Large intestine (tissue), 3 donors: ENCODE results near the gene ARMS2. TPM values are rescaled to one million over a fixed set of nuclear protein-coding genes. Genes with fewer than 3 reads are reported as not detected.

Source experiments
- DNase-seq, 2 donors: peaks; one replicate each; pipeline versions ENCODE4 v3.0.0 to v3.0.0-alpha.2; 2013
- H3K27ac ChIP-seq: one replicate; pipeline ENCODE4 v1.5.1; 2013; ENCODE audit warnings: low read length
- H3K27me3 ChIP-seq: 2 replicates; pipeline ENCODE4 v1.6.1; 2013; ENCODE audit warnings: low read length; ENCODE audit not compliant: control insufficient read depth, insufficient read depth
- H3K36me3 ChIP-seq: 2 replicates; pipeline ENCODE4 v1.6.1; 2013; ENCODE audit warnings: low read length; ENCODE audit not compliant: control insufficient read depth, insufficient read depth
- H3K4me1 ChIP-seq: one replicate; pipeline ENCODE4 v1.6.1; 2013; ENCODE audit warnings: low read length; ENCODE audit not compliant: control insufficient read depth, insufficient read depth
- H3K4me3 ChIP-seq: one replicate; pipeline ENCODE4 v1.5.1; 2013; ENCODE audit warnings: low read length
- H3K9me3 ChIP-seq: one replicate; pipeline ENCODE4 v1.6.1; 2013; ENCODE audit warnings: mild to moderate bottlenecking, low read depth, low read length, moderate library complexity; ENCODE audit not compliant: control insufficient read depth
- WGBS: methylation state at CpG from one replicate; pipeline ENCODE4 v1.1.5; 2013; ENCODE audit warnings: low lambda C conversion rate; ENCODE audit not compliant: insufficient coverage; 5-methylcytosine and 5-hydroxymethylcytosine counted together
- polyA plus RNA-seq: library from polyadenylated mRNA; unstranded; fragments of 120-200 nt; gene quantifications from one replicate; pipeline ENCODE4 v1.2.1, GENCODE V29; 2013

The ARMS2 gene
- polyA plus RNA-seq, 1 donor, result 0.15 TPM

GRCh38 chr10:122503012-122503411 lies 48.6 kb downstream of the ARMS2 start:
- H3K4me3 ChIP-seq, result no peak overlapping the region
- H3K27me3 ChIP-seq, result no peaks in the 10 kb centered on the region
- H3K27ac ChIP-seq, result no peak overlapping the region
- no peaks in the 10 kb centered on the region for H3K9me3 ChIP-seq
- H3K36me3 ChIP-seq, result peaks cover 3% of the 10 kb centered on the region
- H3K4me1 ChIP-seq, result peaks cover 6% of the 10 kb centered on the region
- DNase-seq, result no peak
- WGBS, result no CpG with 5 or more reads among the region's 13 CpGs

GRCh38 chr10:122503886-122504609 lies 49.6 kb downstream of the ARMS2 start:
- Histone ChIP-seq H3K9me3 (no peaks in the 10 kb centered on the region), H3K27ac (no peak overlapping the region), H3K36me3 (peaks cover 4% of the 10 kb centered on the region), H3K4me3 (no peak overlapping the region), H3K4me1 (peaks cover 6% of the 10 kb centered on the region), H3K27me3 (no peaks in the 10 kb centered on the region)
- no CpG with 5 or more reads among the region's 17 CpGs for WGBS
- no peak for DNase-seq

- Histone ChIP-seq H3K9me3 (no peaks in the 10 kb centered on the region), H3K36me3 (peaks cover 5% of the 10 kb centered on the region), H3K27me3 (no peaks in the 10 kb centered on the region), H3K4me3 (no peak overlapping the region), H3K27ac (no peak overlapping the region), H3K4me1 (peaks cover 3% of the 10 kb centered on the region)
- peak; percentile 62 to 63 for DNase-seq
- no CpG with 5 or more reads among the region's 6 CpGs for WGBS
Observed at GRCh38 chr10:122504610-122504950, 50.1 kb downstream of the ARMS2 start.

- no peaks in the 10 kb centered on the region for H3K27me3 ChIP-seq
- H3K4me3 ChIP-seq, result no peak overlapping the region
- H3K9me3 ChIP-seq, result no peaks in the 10 kb centered on the region
- whole genome bisulfite sequencing, result 100% methylated on average over 1 of the region's 5 CpGs
- peaks cover 10% of the 10 kb centered on the region for H3K36me3 ChIP-seq
- H3K4me1 ChIP-seq, result no peaks in the 10 kb centered on the region
- H3K27ac ChIP-seq, result no peak overlapping the region
- no peak for DNase-seq
Observed at GRCh38 chr10:122505011-122505410, 50.6 kb downstream of the ARMS2 start.

- DNase-seq, result no peak
- no peaks in the 10 kb centered on the region for H3K27me3 ChIP-seq
- WGBS, result no CpG with 5 or more reads among the region's 15 CpGs
- H3K4me1 ChIP-seq, result no peaks in the 10 kb centered on the region
- peaks cover 15% of the 10 kb centered on the region for H3K36me3 ChIP-seq
- no peak overlapping the region for H3K27ac ChIP-seq
- H3K4me3 ChIP-seq, result no peak overlapping the region
- H3K9me3 ChIP-seq, result no peaks in the 10 kb centered on the region
Observed at GRCh38 chr10:122505885-122506645, 51.6 kb downstream of the ARMS2 start.

Other genes with a start within 250 kb of the ARMS2 start
- 0.79 TPM for gene BTBD16, start 183.4 kb upstream of the ARMS2 start, polyA plus RNA-seq
- gene PLEKHA1, start 79.9 kb upstream of the ARMS2 start, polyA plus RNA-seq, result 65.6 TPM
- 69.8 TPM for gene HTRA1, start 6.9 kb downstream of the ARMS2 start, polyA plus RNA-seq
- 198 TPM for gene DMBT1, start 106.1 kb downstream of the ARMS2 start, polyA plus RNA-seq
- not detected for gene C10orf120, start 245.2 kb downstream of the ARMS2 start, polyA plus RNA-seq